Measurements from ENCODE around the gene MAN1A1. TPM values are rescaled to one million over a fixed set of nuclear protein-coding genes. Genes with fewer than 3 reads are reported as not detected.

Gene MAN1A1
- total RNA-seq, 1 donor from 2014 or later = 52.2 TPM

- peaks cover 28% of the 10 kb centered on the region for H3K4me1 Mint-ChIP-seq (ENCODE audit: unreplicated experiment)
- H3K27ac Mint-ChIP-seq = peak overlapping the region; percentile 48
- TF ChIP-seq CTCF (conservative IDR thresholded peaks at IDR 0.05) = no peak
- DNase-seq (ENCODE audit: extremely low spot score, unreplicated experiment) = no peak
- no peaks in the 10 kb centered on the region for H3K9me3 Mint-ChIP-seq
- H3K4me3 Mint-ChIP-seq = no peak overlapping the region
- no peaks in the 10 kb centered on the region for H3K27me3 Mint-ChIP-seq
- peaks cover 8% of the 10 kb centered on the region for H3K36me3 Mint-ChIP-seq
Observed at GRCh38 chr6:119174879-119175817, 174.4 kb downstream of the MAN1A1 start.

GRCh38 chr6:119174085-119174445, 175.5 kb downstream of the MAN1A1 start:
- no peak for TF ChIP-seq CTCF (conservative IDR thresholded peaks at IDR 0.05)
- Mint-ChIP-seq H3K4me3 (no peak overlapping the region), H3K4me1 (ENCODE audit: unreplicated experiment) (peaks cover 28% of the 10 kb centered on the region), H3K9me3 (no peaks in the 10 kb centered on the region), H3K27me3 (no peaks in the 10 kb centered on the region), H3K27ac (peak overlapping the region; percentile 48), H3K36me3 (no peaks in the 10 kb centered on the region)
- no peak for DNase-seq (ENCODE audit: extremely low spot score, unreplicated experiment)

GRCh38 chr6:119173249-119174084, 176.1 kb downstream of the MAN1A1 start:
- H3K9me3 Mint-ChIP-seq = no peaks in the 10 kb centered on the region
- peaks cover 28% of the 10 kb centered on the region for H3K4me1 Mint-ChIP-seq (ENCODE audit: unreplicated experiment)
- no peaks in the 10 kb centered on the region for H3K36me3 Mint-ChIP-seq
- no peaks in the 10 kb centered on the region for H3K27me3 Mint-ChIP-seq
- DNase-seq (ENCODE audit: extremely low spot score, unreplicated experiment) = no peak
- peak overlapping the region; percentile 48 for H3K27ac Mint-ChIP-seq
- no peak overlapping the region for H3K4me3 Mint-ChIP-seq
- TF ChIP-seq CTCF (conservative IDR thresholded peaks at IDR 0.05) = no peak

GRCh38 chr6:119172824-119173223, 176.7 kb downstream of the MAN1A1 start:
- H3K4me1 Mint-ChIP-seq (ENCODE audit: unreplicated experiment) = peaks cover 28% of the 10 kb centered on the region
- no peak for DNase-seq (ENCODE audit: extremely low spot score, unreplicated experiment)
- no peak overlapping the region for H3K4me3 Mint-ChIP-seq
- H3K27ac Mint-ChIP-seq = peak overlapping the region; percentile 14
- no peak for TF ChIP-seq CTCF (conservative IDR thresholded peaks at IDR 0.05)
- no peaks in the 10 kb centered on the region for H3K36me3 Mint-ChIP-seq
- H3K9me3 Mint-ChIP-seq = no peaks in the 10 kb centered on the region
- no peaks in the 10 kb centered on the region for H3K27me3 Mint-ChIP-seq

- TF ChIP-seq CTCF (conservative IDR thresholded peaks at IDR 0.05) = no peak
- Mint-ChIP-seq H3K4me1 (ENCODE audit: unreplicated experiment) (peaks cover 28% of the 10 kb centered on the region), H3K9me3 (no peaks in the 10 kb centered on the region)
Observed at GRCh38 chr6:119171864-119172588, 177.5 kb downstream of the MAN1A1 start.

More at GRCh38 chr6:119171864-119172588, 177.5 kb downstream of the MAN1A1 start:
- Mint-ChIP-seq H3K27ac (no peak overlapping the region), H3K36me3 (no peaks in the 10 kb centered on the region), H3K27me3 (no peaks in the 10 kb centered on the region), H3K4me3 (no peak overlapping the region)
- no peak for DNase-seq (ENCODE audit: extremely low spot score, unreplicated experiment)

All from type B pancreatic cell (in vitro differentiated cells).